ENCODE results near the gene ZNF205.
A peak's percentile ranks its signal among the peaks of the same experiment; 100 is the strongest.

The ZNF205 gene

GRCh38 chr16:3084969-3085670, 27.3 kb upstream of the ZNF205 start:
- no peak for DNase-seq (ENCODE audit: low read depth in 1 of 2, low spot score in 1 of 2)

- DNase-seq (ENCODE audit: low read depth in 1 of 2, low spot score in 1 of 2) = no peak
Measured at GRCh38 chr16:3085868-3086595, 26.4 kb upstream of the ZNF205 start.

GRCh38 chr16:3086596-3087242, 25.7 kb upstream of the ZNF205 start:
- no peak for DNase-seq (ENCODE audit: low read depth in 1 of 2, low spot score in 1 of 2)

- no peak for DNase-seq (ENCODE audit: low read depth in 1 of 2, low spot score in 1 of 2)
Measured at GRCh38 chr16:3087243-3088235, 24.8 kb upstream of the ZNF205 start.

- no peak for DNase-seq (ENCODE audit: low read depth in 1 of 2, low spot score in 1 of 2)
Measured at GRCh38 chr16:3088450-3088849, 23.9 kb upstream of the ZNF205 start.

- no peak for DNase-seq (ENCODE audit: low read depth in 1 of 2, low spot score in 1 of 2)
Measured at GRCh38 chr16:3088925-3089716, 23.3 kb upstream of the ZNF205 start.

GRCh38 chr16:3089717-3090592, 22.4 kb upstream of the ZNF205 start:
- no peak for DNase-seq (ENCODE audit: low read depth in 1 of 2, low spot score in 1 of 2)

GRCh38 chr16:3091551-3091950, 20.8 kb upstream of the ZNF205 start:
- DNase-seq (ENCODE audit: low read depth in 1 of 2, low spot score in 1 of 2) = no peak

- no peak for DNase-seq (ENCODE audit: low read depth in 1 of 2, low spot score in 1 of 2)
Measured at GRCh38 chr16:3092501-3092941, 19.9 kb upstream of the ZNF205 start.

- DNase-seq (ENCODE audit: low read depth in 1 of 2, low spot score in 1 of 2) = no peak
Measured at GRCh38 chr16:3094289-3095027, 17.9 kb upstream of the ZNF205 start.

GRCh38 chr16:3095869-3096268, 16.5 kb upstream of the ZNF205 start:
- peak in 1 of 2 donors; percentile 36 for DNase-seq (ENCODE audit: low read depth in 1 of 2, low spot score in 1 of 2)

- DNase-seq (ENCODE audit: low read depth in 1 of 2, low spot score in 1 of 2) = no peak
Measured at GRCh38 chr16:3096362-3096761, 16.0 kb upstream of the ZNF205 start.

GRCh38 chr16:3097266-3097665, 15.1 kb upstream of the ZNF205 start:
- no peak for DNase-seq (ENCODE audit: low read depth in 1 of 2, low spot score in 1 of 2)

- DNase-seq (ENCODE audit: low read depth in 1 of 2, low spot score in 1 of 2) = no peak
Measured at GRCh38 chr16:3098459-3099394, 13.7 kb upstream of the ZNF205 start, which contains the start of gene ZSCAN10. ZSCAN10 (minus strand) TSS chr16:3099294; CDS start chr16:3092937, 6,357 bp downstream.

GRCh38 chr16:3099395-3099731, 13.0 kb upstream of the ZNF205 start:
- no peak for DNase-seq (ENCODE audit: low read depth in 1 of 2, low spot score in 1 of 2)

GRCh38 chr16:3099732-3100499, 12.5 kb upstream of the ZNF205 start:
- DNase-seq (ENCODE audit: low read depth in 1 of 2, low spot score in 1 of 2) = peak; percentile 84 to 86

All from activated T-helper 1 cell treated with anti-CD3 and anti-CD28 coated beads, Interleukin-2, amount 50 U/mL, for 16 hours (primary cell).